GM23338 (cell line): ENCODE measurements around the gene UMOD. TPM values are rescaled to one million over a fixed set of nuclear protein-coding genes. Genes with fewer than 3 reads are reported as not detected.

Source experiments
- ATAC-seq: fragments of 200-7000 bp; cut with Tn5 transposase; 3 replicates; pipeline ENCODE4 v1.9.1; 2020
- DNase-seq: peaks from one replicate; pipeline ENCODE4 v3.0.0-alpha.2; 2015; ENCODE audit warnings: low spot score
- H2AFZ ChIP-seq: fragments of 200-600 bp; sonication (generic); 2 replicates; pipeline ENCODE4 v1.8.0; 2016; ENCODE audit warnings: antibody characterized with exemption, mild to moderate bottlenecking, moderate library complexity
- H3F3A ChIP-seq: fragments of 200-600 bp; sonication (generic); replicated peaks from 2 replicates; pipeline ENCODE4 v1.8.0; 2017; ENCODE audit warnings: antibody characterized with exemption, mixed run types, low read depth
- H3K27ac ChIP-seq: fragments of 200-600 bp; sonication (generic); 2 replicates; pipeline ENCODE4 v1.6.1; 2016; ENCODE audit warnings: low read depth
- H3K27me3 ChIP-seq: fragments of 200-600 bp; sonication (generic); 2 replicates; pipeline ENCODE4 v1.8.0; 2016; ENCODE audit warnings: mild to moderate bottlenecking, mixed run types, moderate library complexity; ENCODE audit not compliant: insufficient read depth
- H3K36me3 ChIP-seq: fragments of 200-600 bp; sonication (generic); 2 replicates; pipeline ENCODE4 v1.8.0; 2016; ENCODE audit warnings: mild to moderate bottlenecking; ENCODE audit not compliant: insufficient read depth
- H3K4me1 ChIP-seq: fragments of 200-600 bp; sonication (generic); 2 replicates; pipeline ENCODE4 v1.8.0; 2016; ENCODE audit warnings: mild to moderate bottlenecking, moderate library complexity; ENCODE audit not compliant: insufficient read depth
- H3K4me2 ChIP-seq: fragments of 200-600 bp; sonication (generic); 2 replicates; pipeline ENCODE4 v1.7.1; 2017; ENCODE audit warnings: mixed run types
- H3K4me3 ChIP-seq: fragments of 200-600 bp; sonication (generic); 2 replicates; pipeline ENCODE4 v1.6.1; 2016; ENCODE audit warnings: mixed run types
- H3K79me2 ChIP-seq: fragments of 200-600 bp; sonication (generic); replicated peaks from 2 replicates; pipeline ENCODE4 v1.8.0; 2017; ENCODE audit warnings: mild to moderate bottlenecking; ENCODE audit not compliant: insufficient read depth
- H3K9me2 ChIP-seq: fragments of 200-600 bp; sonication (generic); 2 replicates; pipeline ENCODE4 v1.8.0; 2017; ENCODE audit not compliant: insufficient read depth
- H4K20me1 ChIP-seq: fragments of 200-600 bp; sonication (generic); replicated peaks from 2 replicates; pipeline ENCODE4 v1.8.0; 2017; ENCODE audit warnings: mild to moderate bottlenecking; ENCODE audit not compliant: insufficient read depth
- H3K27ac Mint-ChIP-seq: 2 replicates; pipeline ENCODE4 v1.8.0; 2020; ENCODE audit warnings: inconsistent platforms, mild to moderate bottlenecking, moderate library complexity, mixed read lengths
- H3K27me3 Mint-ChIP-seq: 3 replicates; pipeline ENCODE4 v1.8.0; 2022; ENCODE audit warnings: low read depth, mild to moderate bottlenecking, moderate library complexity, mixed read lengths, inconsistent platforms; ENCODE audit not compliant: insufficient read depth, poor library complexity
- H3K36me3 Mint-ChIP-seq: 3 replicates; pipeline ENCODE4 v1.8.0; 2021; ENCODE audit warnings: low read depth, mild to moderate bottlenecking, inconsistent platforms, moderate library complexity, mixed read lengths
- H3K4me1 Mint-ChIP-seq: 3 replicates; pipeline ENCODE4 v1.8.0; 2020; ENCODE audit warnings: mild to moderate bottlenecking, inconsistent platforms, mixed read lengths
- H3K4me3 Mint-ChIP-seq: 3 replicates; pipeline ENCODE4 v1.8.0; 2021; ENCODE audit warnings: moderate library complexity, mild to moderate bottlenecking, inconsistent platforms, mixed read lengths
- H3K9me3 Mint-ChIP-seq: 3 replicates; pipeline ENCODE4 v1.8.0; 2020; ENCODE audit warnings: moderate library complexity, mild to moderate bottlenecking, inconsistent platforms, mixed read lengths
- EZH2 ChIP-seq: fragments of 200-600 bp; sonication (generic); IDR thresholded peaks from one replicate; pipeline ENCODE4 v1.8.0; 2017; ENCODE audit warnings: antibody characterized with exemption, mild to moderate bottlenecking, low read depth; ENCODE audit not compliant: unreplicated experiment
- JUNB ChIP-seq: IDR thresholded peaks from one replicate; pipeline ENCODE4 v1.6.1; 2016; ENCODE audit warnings: antibody characterized with exemption; ENCODE audit not compliant: unreplicated experiment
- POLR2AphosphoS5 ChIP-seq: IDR thresholded peaks from 2 replicates; pipeline ENCODE4 v1.6.1; 2016; ENCODE audit warnings: antibody characterized with exemption, low read depth
- ZNF114 ChIP-seq: fragments of 250-450 bp; sonication (Bioruptor Pico); IDR thresholded peaks from 2 replicates; pipeline ENCODE4 v1.5.0; 2020; ENCODE audit warnings: mild to moderate bottlenecking, moderate library complexity
- ZNF462 ChIP-seq: fragments of 250-450 bp; sonication (Bioruptor Pico); IDR thresholded peaks from 2 replicates; pipeline ENCODE4 v1.5.0; 2020; ENCODE audit warnings: mild to moderate bottlenecking, moderate library complexity
- polyA plus RNA-seq: library from polyadenylated mRNA; unstranded; fragments of >200 nt; fragmentation: Nextera tagmentation; extraction: Ambion mirVana; gene quantifications from 2 replicates; pipeline ENCODE4 v1.2.1, GENCODE V29; 2016
- total RNA-seq: library from RNA; depleted of rRNA; stranded (reverse); fragments of >200 nt; shearing (Covaris generic); gene quantifications from 2 replicates; pipeline ENCODE4 v1.2.3, GENCODE V29; 2014
- TF ChIP-seq, protein P1 (sequence below): IDR thresholded peaks from 2 replicates; pipeline ENCODE4 v1.6.1; 2016; ENCODE audit warnings: antibody characterized with exemption
- TF ChIP-seq, protein P2 (sequence below): IDR thresholded peaks from one replicate; pipeline ENCODE4 v1.6.1; 2018; ENCODE audit warnings: antibody characterized with exemption; ENCODE audit not compliant: unreplicated experiment

The UMOD gene
- total and polyA plus RNA-seq, 2 experiments from 2014 or later = not detected

- Histone ChIP-seq H4K20me1 (no peaks in the 10 kb centered on the region), H3F3A (no peaks in the 10 kb centered on the region), H3K4me3 (no peak overlapping the region), H3K4me2 (no peak overlapping the region), H3K27ac (no peak overlapping the region), H3K27me3 (no peaks in the 10 kb centered on the region), H2AFZ (no peak overlapping the region), H3K36me3 (no peaks in the 10 kb centered on the region), H3K9me2 (no peaks in the 10 kb centered on the region), H3K79me2 (no peaks in the 10 kb centered on the region), H3K4me1 (peaks cover 17% of the 10 kb centered on the region)
- no peaks in the 10 kb centered on the region for H3K27me3 Mint-ChIP-seq
- no peaks in the 10 kb centered on the region for H3K36me3 Mint-ChIP-seq
- no peaks in the 10 kb centered on the region for H3K9me3 Mint-ChIP-seq
- H3K27ac Mint-ChIP-seq = peak overlapping the region; percentile 27; the same call in 1 of the 2 replicates
- H3K4me1 Mint-ChIP-seq = peaks cover 8% of the 10 kb centered on the region
- TF ChIP-seq, protein P1, sequence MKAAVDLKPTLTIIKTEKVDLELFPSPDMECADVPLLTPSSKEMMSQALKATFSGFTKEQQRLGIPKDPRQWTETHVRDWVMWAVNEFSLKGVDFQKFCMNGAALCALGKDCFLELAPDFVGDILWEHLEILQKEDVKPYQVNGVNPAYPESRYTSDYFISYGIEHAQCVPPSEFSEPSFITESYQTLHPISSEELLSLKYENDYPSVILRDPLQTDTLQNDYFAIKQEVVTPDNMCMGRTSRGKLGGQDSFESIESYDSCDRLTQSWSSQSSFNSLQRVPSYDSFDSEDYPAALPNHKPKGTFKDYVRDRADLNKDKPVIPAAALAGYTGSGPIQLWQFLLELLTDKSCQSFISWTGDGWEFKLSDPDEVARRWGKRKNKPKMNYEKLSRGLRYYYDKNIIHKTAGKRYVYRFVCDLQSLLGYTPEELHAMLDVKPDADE = no peak
- TF ChIP-seq, protein P2, sequence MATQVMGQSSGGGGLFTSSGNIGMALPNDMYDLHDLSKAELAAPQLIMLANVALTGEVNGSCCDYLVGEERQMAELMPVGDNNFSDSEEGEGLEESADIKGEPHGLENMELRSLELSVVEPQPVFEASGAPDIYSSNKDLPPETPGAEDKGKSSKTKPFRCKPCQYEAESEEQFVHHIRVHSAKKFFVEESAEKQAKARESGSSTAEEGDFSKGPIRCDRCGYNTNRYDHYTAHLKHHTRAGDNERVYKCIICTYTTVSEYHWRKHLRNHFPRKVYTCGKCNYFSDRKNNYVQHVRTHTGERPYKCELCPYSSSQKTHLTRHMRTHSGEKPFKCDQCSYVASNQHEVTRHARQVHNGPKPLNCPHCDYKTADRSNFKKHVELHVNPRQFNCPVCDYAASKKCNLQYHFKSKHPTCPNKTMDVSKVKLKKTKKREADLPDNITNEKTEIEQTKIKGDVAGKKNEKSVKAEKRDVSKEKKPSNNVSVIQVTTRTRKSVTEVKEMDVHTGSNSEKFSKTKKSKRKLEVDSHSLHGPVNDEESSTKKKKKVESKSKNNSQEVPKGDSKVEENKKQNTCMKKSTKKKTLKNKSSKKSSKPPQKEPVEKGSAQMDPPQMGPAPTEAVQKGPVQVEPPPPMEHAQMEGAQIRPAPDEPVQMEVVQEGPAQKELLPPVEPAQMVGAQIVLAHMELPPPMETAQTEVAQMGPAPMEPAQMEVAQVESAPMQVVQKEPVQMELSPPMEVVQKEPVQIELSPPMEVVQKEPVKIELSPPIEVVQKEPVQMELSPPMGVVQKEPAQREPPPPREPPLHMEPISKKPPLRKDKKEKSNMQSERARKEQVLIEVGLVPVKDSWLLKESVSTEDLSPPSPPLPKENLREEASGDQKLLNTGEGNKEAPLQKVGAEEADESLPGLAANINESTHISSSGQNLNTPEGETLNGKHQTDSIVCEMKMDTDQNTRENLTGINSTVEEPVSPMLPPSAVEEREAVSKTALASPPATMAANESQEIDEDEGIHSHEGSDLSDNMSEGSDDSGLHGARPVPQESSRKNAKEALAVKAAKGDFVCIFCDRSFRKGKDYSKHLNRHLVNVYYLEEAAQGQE = no peak
- no peak for TF ChIP-seq JUNB
- ATAC-seq (no peak), DNase-seq (no peak)
- H3K4me3 Mint-ChIP-seq = no peak overlapping the region
Measured at GRCh38 chr16:20339744-20340143, 12.8 kb downstream of the UMOD start.

DNA sequence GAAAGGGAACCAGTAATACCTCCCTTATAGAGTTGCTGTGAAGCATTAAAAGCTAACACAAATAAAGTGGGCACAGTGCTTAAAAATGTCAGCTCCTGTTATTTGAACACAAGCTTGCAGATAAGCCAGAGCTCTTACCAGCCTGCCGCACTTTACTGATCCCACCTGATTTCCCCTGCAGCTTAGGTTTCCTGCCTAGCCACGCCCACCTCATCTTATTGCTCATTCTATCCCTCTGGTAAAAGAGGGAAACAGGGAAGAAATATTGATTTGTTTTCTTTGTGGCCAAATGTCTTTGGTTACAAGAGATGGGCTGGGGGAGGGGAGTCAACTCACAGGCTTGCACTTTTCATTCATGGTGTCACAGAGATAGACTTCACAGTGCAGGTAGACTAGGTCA is 15.6 kb downstream of the UMOD start:
- ATAC-seq (peak; percentile 40; the same call in 2 of the 3 replicates), DNase-seq (peak; percentile 23)
- Mint-ChIP-seq H3K9me3 (no peaks in the 10 kb centered on the region), H3K36me3 (no peaks in the 10 kb centered on the region), H3K27ac (no peak overlapping the region), H3K4me3 (no peak overlapping the region), H3K4me1 (peaks cover 8% of the 10 kb centered on the region), H3K27me3 (peaks cover 5% of the 10 kb centered on the region)
- no peak overlapping the region for H3K4me2 ChIP-seq
- H3K27ac ChIP-seq = no peak overlapping the region
- H3K9me2 ChIP-seq = no peaks in the 10 kb centered on the region
- peaks cover 17% of the 10 kb centered on the region for H3K4me1 ChIP-seq
- no peaks in the 10 kb centered on the region for H3K79me2 ChIP-seq
- no peak overlapping the region for H3K4me3 ChIP-seq
- no peaks in the 10 kb centered on the region for H3K27me3 ChIP-seq
- H3K36me3 ChIP-seq = no peaks in the 10 kb centered on the region
- H3F3A ChIP-seq = no peaks in the 10 kb centered on the region
- H4K20me1 ChIP-seq = no peaks in the 10 kb centered on the region
- H2AFZ ChIP-seq = peak overlapping the region; percentile 56; the same call in 1 of the 2 replicates
- TF ChIP-seq EZH2 (no peak), POLR2AphosphoS5 (no peak), JUNB (no peak), ZNF114 (CRISPR knock-in tag) (no peak), ZNF462 (CRISPR knock-in tag) (no peak)
- TF ChIP-seq, protein P2 = no peak
